ENCODE data around the gene SSRP1.
"Not testable (repeated sequence)": the region's sequence is repeated elsewhere in the genome, so short reads cannot be mapped to it uniquely, and the experiment has no call there.

The SSRP1 gene, protein sequence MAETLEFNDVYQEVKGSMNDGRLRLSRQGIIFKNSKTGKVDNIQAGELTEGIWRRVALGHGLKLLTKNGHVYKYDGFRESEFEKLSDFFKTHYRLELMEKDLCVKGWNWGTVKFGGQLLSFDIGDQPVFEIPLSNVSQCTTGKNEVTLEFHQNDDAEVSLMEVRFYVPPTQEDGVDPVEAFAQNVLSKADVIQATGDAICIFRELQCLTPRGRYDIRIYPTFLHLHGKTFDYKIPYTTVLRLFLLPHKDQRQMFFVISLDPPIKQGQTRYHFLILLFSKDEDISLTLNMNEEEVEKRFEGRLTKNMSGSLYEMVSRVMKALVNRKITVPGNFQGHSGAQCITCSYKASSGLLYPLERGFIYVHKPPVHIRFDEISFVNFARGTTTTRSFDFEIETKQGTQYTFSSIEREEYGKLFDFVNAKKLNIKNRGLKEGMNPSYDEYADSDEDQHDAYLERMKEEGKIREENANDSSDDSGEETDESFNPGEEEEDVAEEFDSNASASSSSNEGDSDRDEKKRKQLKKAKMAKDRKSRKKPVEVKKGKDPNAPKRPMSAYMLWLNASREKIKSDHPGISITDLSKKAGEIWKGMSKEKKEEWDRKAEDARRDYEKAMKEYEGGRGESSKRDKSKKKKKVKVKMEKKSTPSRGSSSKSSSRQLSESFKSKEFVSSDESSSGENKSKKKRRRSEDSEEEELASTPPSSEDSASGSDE

DNA sequence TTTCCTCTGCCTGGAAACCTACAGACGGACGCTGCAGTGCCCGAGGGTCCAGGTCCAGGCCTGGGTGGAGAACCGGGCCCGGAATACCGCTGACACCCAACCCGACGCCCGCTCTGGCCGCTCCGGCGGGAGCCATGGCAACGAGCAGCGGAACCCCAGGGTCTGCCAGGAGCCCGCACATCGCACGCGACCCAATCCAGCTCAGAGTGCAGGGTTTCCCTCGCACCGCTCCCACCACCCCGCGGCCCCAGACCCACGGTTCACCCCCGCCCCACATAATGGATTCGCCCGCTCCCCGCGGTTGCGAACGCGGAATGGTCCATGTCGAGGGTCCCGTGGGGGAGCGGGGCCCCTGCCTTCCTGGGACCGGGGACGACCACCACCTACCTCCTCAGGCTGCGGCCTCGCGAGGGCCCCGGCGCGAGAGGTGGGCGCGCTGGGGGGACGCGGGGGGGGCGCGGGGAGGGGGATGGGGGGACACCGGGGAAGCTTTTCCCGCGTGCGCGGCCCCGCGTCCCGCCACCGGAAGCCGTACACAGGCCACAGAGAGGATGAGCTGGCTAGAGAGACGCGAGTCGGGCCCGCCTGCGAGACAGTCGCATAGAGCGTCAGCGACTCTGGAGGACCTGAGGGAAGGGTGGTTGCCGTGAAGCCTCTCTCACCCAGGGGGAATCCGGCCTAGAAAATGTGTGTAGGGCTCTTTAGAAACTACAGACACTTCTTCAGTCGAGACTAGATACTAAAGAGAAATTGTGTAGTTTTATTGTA lies at the start of gene SSRP1:
SSRP1 (minus strand) TSS at position 550 of the 768 bp plus-strand sequence. CDS start 771 bp downstream, outside the sequence.
- DNase-seq: peak; percentile 91

DNA sequence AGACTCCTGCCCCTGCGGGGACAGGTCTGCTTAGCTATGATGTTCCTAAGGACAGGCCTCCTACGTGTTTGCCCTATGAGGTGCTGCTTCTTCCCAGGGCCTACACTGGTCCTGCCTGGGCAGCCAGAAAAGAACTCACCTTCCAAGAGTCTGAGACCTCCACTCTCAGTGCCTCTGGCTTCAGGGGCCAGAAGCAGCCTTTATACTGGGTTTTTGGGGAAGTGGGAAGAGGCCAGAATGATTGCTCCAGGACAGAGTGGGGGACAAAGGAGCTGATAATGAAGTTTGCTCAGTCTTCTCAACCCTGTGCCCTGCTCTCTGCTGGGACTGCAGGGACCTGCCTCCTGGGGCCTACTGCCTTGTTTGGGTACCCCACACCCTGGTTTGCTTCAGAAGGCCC lies 45.3 kb upstream of the SSRP1 start, which contains the start of gene PRG3:
PRG3 (minus strand) TSS at position 176 of the 400 bp plus-strand sequence. CDS start 442 bp downstream, outside the sequence.
- DNase-seq: no peak

- DNase-seq: no peak
Observed at GRCh38 chr11:57379732-57380131, 44.0 kb upstream of the SSRP1 start.

- no peak for DNase-seq
Observed at GRCh38 chr11:57378186-57378585, 42.5 kb upstream of the SSRP1 start.

DNA sequence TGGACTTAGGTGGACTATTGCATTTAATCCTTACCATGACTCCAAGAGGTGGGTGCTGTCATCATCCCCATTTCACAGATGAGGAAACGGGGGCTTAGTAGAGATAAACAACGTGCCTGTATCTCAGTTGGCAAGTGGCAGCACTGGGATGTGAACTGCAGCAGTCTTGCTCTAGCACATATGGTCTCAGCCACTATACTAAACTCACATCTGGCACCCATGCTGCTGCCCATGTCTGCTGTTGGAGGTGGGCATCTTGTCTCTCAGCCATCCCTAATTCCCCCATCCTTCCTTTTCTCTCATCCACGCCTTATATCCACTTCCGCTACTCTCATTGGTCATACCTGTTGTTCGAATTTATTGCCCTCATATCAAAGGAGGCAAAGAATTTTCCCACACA lies 41.4 kb upstream of the SSRP1 start:
- DNase-seq: no peak

- DNase-seq: no peak
Observed at GRCh38 chr11:57376095-57377090, 40.7 kb upstream of the SSRP1 start.

DNA sequence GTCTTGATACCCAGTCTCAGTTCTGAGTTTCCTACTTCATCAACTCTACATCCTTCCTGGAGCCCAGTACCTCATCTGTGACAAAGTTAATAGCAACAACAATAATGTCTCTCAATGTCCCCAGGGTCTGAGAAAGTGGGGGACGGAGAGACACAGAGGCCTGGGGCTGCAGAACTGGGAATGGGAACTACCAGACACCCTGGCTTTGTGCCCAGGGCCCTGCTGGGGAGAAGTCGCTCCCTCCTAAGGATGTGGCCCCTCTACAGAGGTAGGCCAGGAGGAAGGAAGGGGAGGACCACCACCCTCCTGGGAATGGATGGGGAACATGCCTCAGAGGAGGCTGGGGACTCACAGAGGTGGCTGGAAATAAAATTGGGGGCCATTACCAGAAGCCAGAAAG lies 39.8 kb upstream of the SSRP1 start:
- no peak for DNase-seq

- DNase-seq: no peak
Observed at GRCh38 chr11:57374966-57375365, 39.3 kb upstream of the SSRP1 start.

GRCh38 chr11:57373146-57373545 lies 37.5 kb upstream of the SSRP1 start:
- no peak for DNase-seq

DNA sequence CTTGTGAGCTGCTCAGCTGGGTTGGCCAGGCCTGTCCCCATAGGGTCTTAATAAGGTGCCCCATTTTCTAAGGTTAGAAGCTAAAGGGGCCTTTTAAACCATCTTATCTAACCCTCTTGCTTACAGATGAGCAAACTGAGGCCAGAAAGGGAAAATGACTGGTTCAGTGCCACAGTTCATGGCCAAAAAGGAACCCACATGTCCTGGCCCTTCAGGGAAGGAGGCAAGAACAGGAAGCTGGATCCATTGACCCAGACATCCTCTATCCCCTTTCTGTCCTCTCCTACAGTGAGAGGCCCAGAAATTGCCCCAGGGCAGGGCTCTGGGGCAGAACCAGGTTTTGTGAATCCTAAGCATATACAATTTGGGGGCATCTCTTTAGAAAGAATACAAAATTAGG lies 35.2 kb upstream of the SSRP1 start:
- DNase-seq: no peak

DNA sequence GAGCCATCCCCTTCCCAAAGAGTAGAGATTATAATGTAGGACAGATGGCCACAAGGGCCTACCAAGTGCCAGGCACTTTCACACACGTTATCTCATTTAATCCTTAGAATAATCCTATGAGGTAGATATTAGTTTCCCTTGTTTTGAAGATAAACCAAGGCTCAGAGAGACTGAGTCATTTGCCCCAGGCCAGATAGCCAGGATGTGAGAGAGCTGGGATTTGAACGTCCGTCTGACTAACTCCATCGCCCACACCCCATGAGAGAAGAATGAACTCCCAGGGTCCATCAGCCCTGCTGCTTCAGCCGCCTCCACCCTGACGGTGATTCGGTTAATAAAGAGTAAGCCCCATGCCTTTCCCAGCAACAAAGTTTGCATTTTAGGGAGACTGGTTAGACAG lies 34.6 kb upstream of the SSRP1 start:
- DNase-seq: no peak

- no peak for DNase-seq
Observed at GRCh38 chr11:57368845-57369232, 33.1 kb upstream of the SSRP1 start.

- DNase-seq: no peak
Observed at GRCh38 chr11:57368106-57368844, 32.6 kb upstream of the SSRP1 start.

GRCh38 chr11:57364851-57365660 lies 29.4 kb upstream of the SSRP1 start:
- DNase-seq: no peak

DNA sequence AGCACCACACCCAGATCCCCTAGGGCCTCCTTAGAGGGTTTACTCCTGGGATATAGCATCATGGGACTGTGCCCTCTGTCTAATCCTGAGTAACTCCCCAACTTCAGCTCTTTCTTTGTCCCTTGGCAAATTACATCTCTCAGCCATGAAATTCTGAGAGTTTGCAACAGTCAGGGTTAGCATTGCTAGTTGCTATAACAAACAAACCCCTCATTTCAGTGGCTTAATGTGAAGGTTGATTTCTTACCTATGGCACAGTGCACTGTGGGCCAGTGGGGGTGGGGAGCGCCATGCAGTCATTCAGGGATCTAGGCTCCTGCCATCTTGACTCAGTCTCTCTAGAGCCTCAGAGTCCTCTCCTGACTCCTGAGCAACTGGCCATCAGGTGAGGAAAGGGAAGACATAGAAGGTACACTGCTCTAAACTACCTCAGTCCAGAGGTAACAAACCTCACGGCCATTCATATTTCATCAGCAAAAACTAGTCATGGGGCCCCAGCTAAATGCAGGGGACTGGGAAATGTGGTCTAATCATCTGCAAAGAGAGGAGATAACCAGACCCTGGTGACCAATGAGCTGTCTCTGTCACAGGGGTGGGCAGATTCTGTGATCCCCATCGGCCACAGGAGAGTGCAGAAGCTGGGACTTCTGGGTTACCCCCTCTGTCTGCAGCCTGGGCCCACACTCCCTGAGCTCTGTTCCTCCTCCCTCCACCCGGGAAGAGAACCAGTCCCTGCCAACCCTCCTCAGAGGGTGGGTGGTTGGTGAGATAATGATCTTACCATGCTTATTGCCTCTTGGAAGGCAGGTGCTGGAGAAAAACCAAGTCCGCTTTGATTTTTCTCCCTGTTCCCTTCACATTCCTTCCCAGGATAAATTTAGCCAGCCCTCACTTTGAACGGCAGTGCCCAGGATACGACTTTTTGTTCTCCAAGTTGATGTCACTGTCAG lies 27.7 kb upstream of the SSRP1 start:
- DNase-seq: no peak

GRCh38 chr11:57361926-57362325 lies 26.2 kb upstream of the SSRP1 start:
- DNase-seq: no peak

DNA sequence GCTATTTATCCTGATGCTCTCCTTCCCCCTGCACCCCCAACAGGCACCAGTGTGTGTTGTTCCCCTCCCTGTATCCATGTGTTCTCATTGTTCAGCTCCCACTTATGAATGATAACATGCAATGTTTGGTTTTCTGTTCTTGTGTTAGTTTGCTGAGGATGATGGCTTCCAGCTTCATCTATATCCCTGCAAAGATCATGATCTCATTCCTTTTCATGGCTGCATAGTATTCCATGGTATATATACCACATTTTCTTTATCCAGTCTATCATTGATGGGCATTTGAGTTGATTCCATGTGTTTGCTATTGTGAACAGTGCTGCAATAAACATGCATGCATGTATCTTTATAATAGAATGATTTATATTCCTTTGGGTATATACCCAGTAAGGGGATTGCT lies 25.7 kb upstream of the SSRP1 start:
- not testable (repeated sequence) for DNase-seq

- DNase-seq: no peak
Observed at GRCh38 chr11:57360991-57361390, 25.3 kb upstream of the SSRP1 start.
